ES-I3 (cell line): ENCODE measurements around the gene ST3GAL5.
"Not testable (repeated sequence)": the region's sequence is repeated elsewhere in the genome, so short reads cannot be mapped to it uniquely, and the experiment has no call there.

Experiments used
- H3K36me3 ChIP-seq: 2 replicates; pipeline ENCODE4 v1.6.1; 2013; ENCODE audit warnings: mild to moderate bottlenecking, low read length, control low read depth, moderate library complexity; ENCODE audit not compliant: insufficient read depth
- H3K4me1 ChIP-seq: 2 replicates; pipeline ENCODE4 v1.6.1; 2013; ENCODE audit warnings: mild to moderate bottlenecking, control low read depth, low read length; ENCODE audit not compliant: insufficient read depth
- H3K9ac ChIP-seq: 2 replicates; pipeline ENCODE4 v1.6.1; 2013; ENCODE audit warnings: low read depth, mild to moderate bottlenecking, low read length, moderate library complexity
- H3K9me3 ChIP-seq: 2 replicates; pipeline ENCODE4 v1.6.1; 2013; ENCODE audit warnings: mild to moderate bottlenecking, low read length, moderate library complexity; ENCODE audit not compliant: control insufficient read depth, insufficient read depth

Gene ST3GAL5

GRCh38 chr2:85907671-85908157, 18.9 kb upstream of the ST3GAL5 start:
- Histone ChIP-seq H3K36me3 (no peaks in the 10 kb centered on the region), H3K4me1 (no peaks in the 10 kb centered on the region; the same call in 1 of the 2 replicates), H3K9me3 (no peaks in the 10 kb centered on the region), H3K9ac (no peak overlapping the region)

- Histone ChIP-seq H3K36me3 (no peaks in the 10 kb centered on the region), H3K4me1 (peaks cover 4% of the 10 kb centered on the region; the same call in 1 of the 2 replicates), H3K9ac (no peak overlapping the region), H3K9me3 (no peaks in the 10 kb centered on the region)
These were observed 18.0 kb upstream of the ST3GAL5 start for GRCh38 chr2:85906748-85907147.

- Histone ChIP-seq H3K9me3 (no peaks in the 10 kb centered on the region), H3K9ac (no peak overlapping the region), H3K4me1 (peaks cover 4% of the 10 kb centered on the region; the same call in 1 of the 2 replicates), H3K36me3 (no peaks in the 10 kb centered on the region)
These were observed 17.1 kb upstream of the ST3GAL5 start for GRCh38 chr2:85905891-85906290.

- no peak overlapping the region for H3K9ac ChIP-seq
- no peaks in the 10 kb centered on the region for H3K36me3 ChIP-seq
- no peaks in the 10 kb centered on the region for H3K9me3 ChIP-seq
- H3K4me1 ChIP-seq: peaks cover 4% of the 10 kb centered on the region; the same call in 1 of the 2 replicates
These were observed 16.4 kb upstream of the ST3GAL5 start for GRCh38 chr2:85905187-85905666.

GRCh38 chr2:85903849-85904248, 15.1 kb upstream of the ST3GAL5 start:
- Histone ChIP-seq H3K9me3 (no peaks in the 10 kb centered on the region), H3K9ac (no peak overlapping the region), H3K4me1 (peaks cover 4% of the 10 kb centered on the region; the same call in 1 of the 2 replicates), H3K36me3 (no peaks in the 10 kb centered on the region)

GRCh38 chr2:85902496-85902895, 13.7 kb upstream of the ST3GAL5 start:
- Histone ChIP-seq H3K9me3 (no peaks in the 10 kb centered on the region; the same call in 1 of the 2 replicates), H3K9ac (no peak overlapping the region), H3K4me1 (peaks cover 8% of the 10 kb centered on the region; the same call in 1 of the 2 replicates), H3K36me3 (no peaks in the 10 kb centered on the region)

GRCh38 chr2:85901155-85901554, 12.4 kb upstream of the ST3GAL5 start:
- H3K9me3 ChIP-seq: no peaks in the 10 kb centered on the region; the same call in 1 of the 2 replicates
- no peak overlapping the region for H3K9ac ChIP-seq
- H3K4me1 ChIP-seq: peaks cover 8% of the 10 kb centered on the region; the same call in 1 of the 2 replicates
- no peaks in the 10 kb centered on the region for H3K36me3 ChIP-seq

GRCh38 chr2:85900366-85900765, 11.6 kb upstream of the ST3GAL5 start:
- Histone ChIP-seq H3K4me1 (peaks cover 8% of the 10 kb centered on the region; the same call in 1 of the 2 replicates), H3K9ac (no peak overlapping the region), H3K36me3 (no peaks in the 10 kb centered on the region), H3K9me3 (no peaks in the 10 kb centered on the region; the same call in 1 of the 2 replicates)

GRCh38 chr2:85899849-85900248, 11.1 kb upstream of the ST3GAL5 start:
- Histone ChIP-seq H3K4me1 (peaks cover 8% of the 10 kb centered on the region; the same call in 1 of the 2 replicates), H3K9ac (no peak overlapping the region), H3K9me3 (no peaks in the 10 kb centered on the region; the same call in 1 of the 2 replicates), H3K36me3 (no peaks in the 10 kb centered on the region)

GRCh38 chr2:85899284-85899683, 10.5 kb upstream of the ST3GAL5 start:
- Histone ChIP-seq H3K9me3 (no peaks in the 10 kb centered on the region; the same call in 1 of the 2 replicates), H3K36me3 (no peaks in the 10 kb centered on the region), H3K4me1 (peaks cover 8% of the 10 kb centered on the region; the same call in 1 of the 2 replicates), H3K9ac (no peak overlapping the region)

GRCh38 chr2:85898881-85899280, 10.1 kb upstream of the ST3GAL5 start:
- no peak overlapping the region for H3K9ac ChIP-seq
- H3K36me3 ChIP-seq: no peaks in the 10 kb centered on the region
- peaks cover 8% of the 10 kb centered on the region; the same call in 1 of the 2 replicates for H3K4me1 ChIP-seq
- no peaks in the 10 kb centered on the region; the same call in 1 of the 2 replicates for H3K9me3 ChIP-seq

- H3K9ac ChIP-seq, H3K4me1 ChIP-seq, H3K36me3 ChIP-seq, H3K9me3 ChIP-seq: not testable (repeated sequence)
These were observed 5.9 kb upstream of the ST3GAL5 start for GRCh38 chr2:85894554-85895278.

- no peaks in the 10 kb centered on the region; the same call in 1 of the 2 replicates for H3K9me3 ChIP-seq
- H3K4me1 ChIP-seq: 0 out of 2 replicates have a peak, but pooled peaks cover 4% of the 10 kb centered on the region
- no peaks in the 10 kb centered on the region for H3K36me3 ChIP-seq
- H3K9ac ChIP-seq: no peak overlapping the region
These were observed 4.9 kb upstream of the ST3GAL5 start for GRCh38 chr2:85893428-85894258.

- Histone ChIP-seq H3K36me3 (no peaks in the 10 kb centered on the region), H3K4me1 (peaks cover 4% of the 10 kb centered on the region; the same call in 1 of the 2 replicates), H3K9me3 (no peaks in the 10 kb centered on the region)
These were observed 3.6 kb upstream of the ST3GAL5 start for GRCh38 chr2:85892216-85892944.

More at GRCh38 chr2:85892216-85892944, 3.6 kb upstream of the ST3GAL5 start:
- no peak overlapping the region for H3K9ac ChIP-seq
